Stimulated activated CD8-positive, alpha-beta memory T cell treated with anti-CD3 and anti-CD28 coated beads, Interleukin-2, amount 100 ng/mL, for 1 hour (primary cell): ENCODE data around the gene MAD2L1BP.

Experiments
- DNase-seq, 2 donors: peaks; one replicate each; pipeline ENCODE4 v3.0.0-alpha.2; 2020; ENCODE audit warnings: low read depth in 2 of 2

The MAD2L1BP gene

GRCh38 chr6:43667245-43668150 is 31.9 kb downstream of the MAD2L1BP start:
- DNase-seq = peak; percentile 38 to 64

GRCh38 chr6:43668151-43669028 is 32.8 kb downstream of the MAD2L1BP start:
- no peak for DNase-seq

GRCh38 chr6:43669050-43669921 is 33.6 kb downstream of the MAD2L1BP start:
- no peak for DNase-seq

GRCh38 chr6:43669922-43670622 is 34.4 kb downstream of the MAD2L1BP start:
- no peak for DNase-seq

DNA sequence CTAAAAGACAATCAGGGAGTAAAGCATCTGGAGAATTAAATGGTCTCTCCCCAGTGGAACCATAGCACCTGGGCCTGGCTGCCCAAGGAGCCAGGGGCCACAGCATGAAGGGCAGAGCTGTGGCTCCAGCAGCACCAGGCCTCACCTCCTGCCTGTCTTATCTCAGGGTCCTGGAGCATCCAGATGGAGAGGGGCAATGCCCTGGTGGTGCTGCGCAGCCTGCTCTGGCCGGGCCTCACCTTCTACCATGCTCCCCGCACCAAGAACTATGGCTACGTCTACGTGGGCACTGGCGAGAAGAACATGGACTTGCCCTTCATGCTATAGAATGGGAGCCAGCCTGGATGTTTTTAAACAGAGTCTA is 35.0 kb downstream of the MAD2L1BP start:
- DNase-seq = no peak

- DNase-seq = no peak
Measured at GRCh38 chr6:43671011-43671800, 35.6 kb downstream of the MAD2L1BP start.

DNA sequence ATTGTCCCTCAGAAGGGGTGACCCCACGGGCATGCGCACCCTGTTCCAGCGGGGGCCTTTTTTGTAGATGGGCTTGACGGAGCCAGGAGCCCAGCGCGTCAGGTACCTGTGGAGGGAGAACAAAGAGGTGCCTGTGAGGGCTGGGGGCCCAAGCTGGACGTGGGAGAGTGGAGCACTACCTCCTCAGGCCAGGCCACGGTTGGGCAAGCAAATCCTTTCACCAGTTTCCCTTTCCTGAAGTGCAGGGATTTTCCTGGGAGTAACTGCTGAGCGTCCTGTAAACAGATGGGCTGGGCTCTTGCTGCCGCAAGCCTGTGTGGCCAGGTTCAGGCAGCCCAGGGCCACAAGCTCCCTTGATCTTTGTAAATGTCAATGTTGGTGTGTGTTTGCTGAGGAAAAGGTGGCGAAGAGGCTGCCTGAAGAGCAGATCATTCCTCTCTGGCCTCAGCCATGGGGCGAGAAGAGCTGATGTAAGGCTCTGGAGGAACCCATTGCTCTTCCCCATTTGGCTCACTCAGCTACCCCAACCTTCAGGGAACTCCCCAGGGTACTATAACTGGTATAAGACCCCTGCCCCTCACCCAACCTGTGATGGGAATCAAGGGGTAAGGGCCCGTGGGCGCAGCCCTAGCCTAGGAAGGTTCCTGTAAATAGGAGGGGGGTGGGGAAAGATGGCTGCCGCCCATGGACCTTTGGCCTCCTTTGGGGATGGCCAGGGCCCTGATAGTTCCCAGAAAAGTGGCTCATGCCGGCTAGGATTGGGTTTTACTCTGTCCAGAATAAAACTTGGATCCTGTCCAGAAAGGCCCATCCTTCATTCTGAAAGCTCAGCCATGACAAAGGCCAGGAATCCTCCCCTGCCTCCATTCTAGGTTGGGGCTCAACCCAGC is 36.4 kb downstream of the MAD2L1BP start:
- DNase-seq = no peak

- DNase-seq = no peak
Measured at GRCh38 chr6:43673444-43674084, 37.9 kb downstream of the MAD2L1BP start.

GRCh38 chr6:43674291-43674690 is 38.7 kb downstream of the MAD2L1BP start:
- no peak for DNase-seq

GRCh38 chr6:43674921-43675320 is 39.3 kb downstream of the MAD2L1BP start:
- DNase-seq = no peak

DNA sequence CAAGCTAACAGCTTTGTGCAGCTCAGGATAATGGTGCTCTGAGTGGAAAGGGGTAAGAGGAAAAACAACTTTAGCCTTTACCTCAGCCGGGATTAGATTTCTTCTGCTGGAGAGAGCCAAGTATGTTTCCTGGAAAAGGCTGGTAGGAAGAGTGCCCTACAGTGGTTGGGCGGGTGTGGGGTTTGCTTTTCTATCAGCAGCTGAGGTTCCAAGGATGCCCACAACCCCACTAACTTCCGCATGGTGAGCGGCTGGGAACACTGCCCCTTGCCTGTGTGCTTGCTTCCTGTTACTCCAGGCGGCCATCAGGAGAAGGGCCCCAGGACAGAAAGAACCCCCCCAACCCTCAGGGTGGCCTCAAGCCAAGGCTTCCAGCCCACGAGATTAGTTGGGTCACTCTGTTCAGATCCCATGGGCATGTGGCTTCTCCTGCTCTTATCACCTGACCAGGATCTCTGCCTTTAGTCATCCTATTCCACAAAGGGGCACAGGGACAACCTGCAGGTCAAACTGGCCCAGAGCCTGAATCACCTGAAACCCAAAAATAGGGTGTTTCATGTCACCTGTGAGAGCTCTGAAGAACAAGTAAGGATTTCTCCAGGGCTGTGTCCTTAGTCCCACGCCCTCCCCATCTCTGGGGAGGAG is 41.4 kb downstream of the MAD2L1BP start:
- no peak for DNase-seq

GRCh38 chr6:43677759-43678158 is 42.1 kb downstream of the MAD2L1BP start:
- no peak for DNase-seq

DNA sequence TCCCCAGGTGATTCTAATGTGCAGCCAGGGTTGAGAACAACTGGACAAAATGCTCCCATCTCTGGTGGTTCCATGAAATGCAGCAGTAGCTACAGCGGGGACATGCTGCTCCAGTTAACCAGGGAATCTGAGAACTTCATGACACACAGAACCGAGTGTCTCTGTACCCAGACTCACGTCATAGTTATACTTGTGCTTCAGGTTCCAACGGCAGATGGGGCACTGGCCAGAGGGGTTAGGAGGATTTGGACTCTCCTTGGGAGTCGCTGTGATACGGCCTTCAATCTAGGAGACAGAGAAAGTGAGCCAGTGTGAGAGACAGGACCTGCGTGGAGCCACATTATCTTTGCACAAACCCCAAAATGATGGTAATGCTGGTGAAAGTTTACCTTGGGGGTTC is 42.7 kb downstream of the MAD2L1BP start:
- no peak for DNase-seq

DNA sequence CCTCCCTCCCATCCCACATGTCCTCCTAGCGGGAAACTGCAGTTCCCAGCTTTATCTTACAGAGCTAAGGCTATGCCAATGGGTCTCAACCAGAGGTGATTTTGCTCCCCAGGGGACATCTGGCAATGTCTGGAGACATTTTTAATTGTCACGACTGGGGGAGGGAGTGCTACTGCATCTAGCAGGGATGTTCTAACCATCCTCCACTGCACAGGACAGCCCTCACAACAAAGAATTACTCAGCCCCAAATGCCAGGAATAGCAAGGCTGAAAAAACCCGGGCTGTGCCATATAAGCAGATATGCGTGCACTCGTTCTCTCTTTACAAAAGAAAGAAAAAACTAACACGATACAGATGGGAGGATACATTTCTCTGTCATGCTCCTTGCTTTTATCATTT is 43.4 kb downstream of the MAD2L1BP start:
- DNase-seq = no peak

DNA sequence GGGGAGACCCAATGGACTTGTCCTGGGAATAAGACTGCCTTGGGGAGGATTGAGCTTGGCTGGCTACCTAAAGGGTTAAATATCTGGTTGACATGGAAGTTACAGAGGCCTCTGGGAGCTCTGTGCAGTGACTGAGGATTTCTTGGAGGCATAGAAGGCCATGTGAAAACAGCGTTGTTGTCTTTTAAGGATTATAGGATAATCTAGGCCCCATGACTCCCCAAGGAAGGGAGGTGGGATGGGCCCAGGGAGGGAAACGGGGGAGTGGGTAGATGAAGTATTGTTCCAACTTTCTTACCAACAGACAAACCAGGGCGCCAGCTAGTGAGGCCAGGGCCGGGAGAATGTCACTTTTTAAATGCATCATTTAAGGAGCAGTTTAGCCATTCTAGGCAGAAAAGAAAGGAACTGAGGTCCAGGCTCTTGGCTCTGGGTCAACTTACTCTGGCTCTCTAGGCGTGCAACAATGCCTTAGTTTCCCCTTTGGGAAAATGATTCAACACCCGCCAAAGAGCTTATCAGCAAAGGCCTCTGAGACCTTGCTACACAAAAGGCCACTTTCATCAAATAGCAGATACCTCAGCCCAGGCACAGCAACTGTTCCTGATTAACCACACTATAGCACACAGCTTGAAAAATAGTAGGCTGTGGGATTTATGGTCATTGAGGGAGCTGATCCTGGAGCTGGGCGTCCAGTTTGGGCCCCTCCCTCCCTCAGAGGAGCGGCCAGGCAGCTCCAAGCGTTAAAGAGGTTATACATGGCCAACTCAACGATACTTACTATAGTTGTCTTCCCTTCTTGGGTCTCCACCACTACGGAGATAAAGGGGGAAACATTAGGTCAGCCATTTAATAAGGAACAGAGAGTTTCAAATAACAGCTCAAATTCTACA is 44.9 kb downstream of the MAD2L1BP start:
- DNase-seq = no peak

DNA sequence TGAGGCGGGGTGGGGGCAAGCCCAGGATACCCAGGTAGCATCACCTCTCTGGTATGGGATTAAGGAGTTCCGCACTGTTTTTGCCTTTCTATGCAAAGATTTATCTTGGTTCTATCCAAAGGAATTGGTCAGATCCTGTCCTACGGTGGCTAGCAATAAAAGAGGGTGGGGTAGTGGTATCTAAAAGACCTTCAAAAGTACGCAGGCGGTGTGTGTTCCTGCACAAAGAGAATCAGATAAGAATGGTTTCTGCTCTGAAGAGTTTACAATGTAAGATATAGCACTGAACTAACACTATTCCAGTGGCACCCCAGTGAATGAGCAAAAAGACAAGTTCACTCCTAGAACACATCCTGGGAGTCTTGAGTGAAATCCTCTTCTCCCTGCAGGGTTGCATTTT is 45.7 kb downstream of the MAD2L1BP start:
- DNase-seq = no peak

DNA sequence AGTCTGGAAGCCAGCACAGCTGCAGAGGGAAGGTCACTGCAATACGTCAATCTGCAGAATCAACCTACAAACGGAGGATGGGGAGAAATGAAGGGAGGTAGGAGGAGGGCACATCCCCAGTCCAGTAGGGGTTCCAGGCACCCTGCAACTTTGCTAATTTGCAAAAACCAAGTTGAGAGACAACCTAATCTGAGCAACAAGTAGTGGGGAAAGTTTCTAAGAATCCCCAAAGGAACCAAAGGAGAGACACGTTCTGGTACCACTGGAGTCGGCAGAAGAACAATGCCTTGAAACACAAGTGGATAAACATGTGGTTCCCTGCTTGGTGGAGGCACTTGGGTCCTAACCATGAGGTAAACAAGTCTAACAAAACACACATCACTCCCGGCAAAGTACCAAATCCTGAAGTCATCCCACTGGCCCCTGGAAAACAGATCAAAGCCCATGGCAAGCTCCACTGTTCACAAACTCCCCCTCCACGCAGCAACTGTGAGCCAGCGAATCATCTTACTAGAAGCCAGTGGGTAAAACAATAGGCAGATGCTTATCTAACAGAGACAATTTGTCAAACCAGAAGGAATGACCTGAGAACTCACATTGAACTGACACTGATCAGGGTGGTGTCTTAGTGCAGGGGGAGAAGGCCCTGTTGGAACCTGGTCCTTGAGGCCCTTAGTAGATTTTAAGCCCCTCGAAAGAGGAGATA is 47.2 kb downstream of the MAD2L1BP start:
- no peak for DNase-seq
